Liver (tissue), 9 donors: ENCODE data around the gene SCYL3. TPM values are rescaled to one million over a fixed set of nuclear protein-coding genes. Genes with fewer than 3 reads are reported as not detected.

ENCODE experiments used
- DNase-seq: peaks from one replicate; pipeline ENCODE4 v3.0.0-alpha.2; 2017; ENCODE audit warnings: low spot score
- H3K27ac ChIP-seq, 2 donors: one replicate each; pipeline ENCODE4 v1.7.0; 2013; ENCODE audit warnings: inconsistent platforms in 2 of 2, low read length in 2 of 2, control low read depth in 1 of 2, low read depth in 1 of 2, mild to moderate bottlenecking in 1 of 2
- H3K27me3 ChIP-seq, 4 donors: one replicate each; pipeline versions ENCODE4 v1.6.1 to v1.7.0; 2013; ENCODE audit warnings: low read length in 3 of 4, inconsistent platforms in 1 of 4, mild to moderate bottlenecking in 1 of 4, moderate library complexity in 1 of 4; ENCODE audit not compliant: control insufficient read depth in 4 of 4, insufficient read depth in 4 of 4
- H3K36me3 ChIP-seq, 4 donors: one replicate each; pipeline versions ENCODE4 v1.6.1 to v1.7.0; 2013; ENCODE audit warnings: low read length in 3 of 4, mild to moderate bottlenecking in 3 of 4, low read depth in 1 of 4, moderate library complexity in 1 of 4; ENCODE audit not compliant: control insufficient read depth in 4 of 4, insufficient read depth in 3 of 4
- H3K4me1 ChIP-seq, 4 donors: one replicate each; pipeline versions ENCODE4 v1.6.1 to v1.7.0; 2013; ENCODE audit warnings: low read length in 3 of 4, mild to moderate bottlenecking in 3 of 4, moderate library complexity in 1 of 4; ENCODE audit not compliant: control insufficient read depth in 4 of 4, insufficient read depth in 4 of 4
- H3K4me3 ChIP-seq, 3 donors: one replicate each; pipeline versions ENCODE4 v1.6.1 to v1.7.0; 2013; ENCODE audit warnings: low read length in 3 of 3, control low read depth in 1 of 3, low read depth in 1 of 3, mild to moderate bottlenecking in 1 of 3
- H3K9ac ChIP-seq, 2 donors: one replicate each; pipeline ENCODE4 v1.7.0; 2013; ENCODE audit warnings: low read length in 2 of 2, mild to moderate bottlenecking in 2 of 2, moderate library complexity in 2 of 2, control low read depth in 1 of 2, low read depth in 1 of 2
- H3K9me3 ChIP-seq, 4 donors: one replicate each; pipeline versions ENCODE4 v1.6.1 to v1.7.0; 2013; ENCODE audit warnings: low read length in 3 of 4; ENCODE audit not compliant: control insufficient read depth in 4 of 4
- EGR1 ChIP-seq, 2 donors: IDR thresholded peaks; 2 replicates each; pipeline ENCODE4 v1.6.1; 2016 to 2018; ENCODE audit warnings: antibody characterized with exemption in 2 of 2, low read depth in 2 of 2
- FOXA1 ChIP-seq: IDR thresholded peaks from 2 replicates; pipeline ENCODE4 v1.6.1; 2016; ENCODE audit warnings: antibody characterized with exemption
- FOXA2 ChIP-seq: IDR thresholded peaks from 2 replicates; pipeline ENCODE4 v1.6.1; 2016; ENCODE audit warnings: antibody characterized with exemption
- GABPA ChIP-seq, 2 donors: IDR thresholded peaks in 1 of 2; conservative IDR thresholded peaks in 1 of 2; 2 replicates each; pipeline ENCODE4 v1.6.1; 2016; ENCODE audit warnings: antibody characterized with exemption in 2 of 2, mild to moderate bottlenecking in 1 of 2, moderate library complexity in 1 of 2
- HNF4A ChIP-seq, 2 donors: conservative IDR thresholded peaks; 2 replicates each; pipeline ENCODE4 v1.6.1; 2016; ENCODE audit warnings: antibody characterized with exemption in 2 of 2, mild to moderate bottlenecking in 2 of 2
- HNF4G ChIP-seq: IDR thresholded peaks from 2 replicates; pipeline ENCODE4 v1.6.1; 2016; ENCODE audit warnings: antibody characterized with exemption
- JUND ChIP-seq, 2 donors: IDR thresholded peaks; 2 replicates each; pipeline ENCODE4 v1.6.1; 2016; ENCODE audit warnings: antibody characterized with exemption in 2 of 2
- NR2F2 ChIP-seq: IDR thresholded peaks from 2 replicates; pipeline ENCODE4 v1.6.1; 2016; ENCODE audit warnings: antibody characterized with exemption
- RAD21 ChIP-seq, 2 donors: IDR thresholded peaks; 2 replicates each; pipeline ENCODE4 v1.6.1; 2016; ENCODE audit warnings: antibody characterized with exemption in 2 of 2, mild to moderate bottlenecking in 2 of 2
- RXRA ChIP-seq, 2 donors: IDR thresholded peaks; 2 replicates each; pipeline ENCODE4 v1.6.1; 2017 to 2018; ENCODE audit warnings: antibody characterized with exemption in 2 of 2, mild to moderate bottlenecking in 1 of 2
- SP1 ChIP-seq: IDR thresholded peaks from 2 replicates; pipeline ENCODE4 v1.6.1; 2018; ENCODE audit warnings: antibody characterized with exemption, mild to moderate bottlenecking
- TAF1 ChIP-seq: conservative IDR thresholded peaks from 2 replicates; pipeline ENCODE4 v1.6.1; 2016; ENCODE audit warnings: antibody characterized with exemption, mild to moderate bottlenecking
- YY1 ChIP-seq: IDR thresholded peaks from 2 replicates; pipeline ENCODE4 v1.6.1; 2016; ENCODE audit warnings: antibody characterized with exemption, mild to moderate bottlenecking
- WGBS: extraction: QIAGEN DNeasy Blood & Tissue Kit; methylation state at CpG from one replicate; pipeline ENCODE4 v1.1.7; 2013; 5-methylcytosine and 5-hydroxymethylcytosine counted together
- polyA plus RNA-seq, 2 donors: library from polyadenylated mRNA; stranded (reverse) in 1 of 2; unstranded in 1 of 2; fragments of 200-250 nt in 1 of 2; fragments of >200 nt in 1 of 2; fragmentation: Nextera tagmentation in 1 of 2; extraction: Ambion mirVana in 1 of 2; gene quantifications; one replicate each; pipeline versions ENCODE4 v1.2.1 to v1.2.3, GENCODE V29; 2013 to 2015
- total RNA-seq, 2 donors: library from RNA; depleted of rRNA; stranded (reverse); fragments of >200 nt; gene quantifications; one replicate each; pipeline ENCODE4 v1.2.3, GENCODE V29; 2014
- TF ChIP-seq, protein P1 (sequence below): IDR thresholded peaks from 2 replicates; pipeline ENCODE4 v1.6.1; 2016; ENCODE audit warnings: antibody characterized with exemption
- TF ChIP-seq, protein P2 (sequence below): fragments of 150-350 bp; IDR thresholded peaks from 2 replicates; pipeline ENCODE4 v1.5.1; 2017; ENCODE audit warnings: improper control_type of control experiment, low read depth, low read length; ENCODE audit not compliant: missing input control
- TF ChIP-seq, protein P3 (sequence below): IDR thresholded peaks from 2 replicates; pipeline ENCODE4 v1.6.1; 2016; ENCODE audit warnings: antibody characterized with exemption
- TF ChIP-seq, protein P4 (sequence below): IDR thresholded peaks from 2 replicates; pipeline ENCODE4 v1.6.1; 2016; ENCODE audit warnings: antibody characterized with exemption
- TF ChIP-seq, protein P5 (sequence below): IDR thresholded peaks from 2 replicates; pipeline ENCODE4 v1.6.1; 2016; ENCODE audit warnings: antibody characterized with exemption, mild to moderate bottlenecking
- donor health status: healthy.
- donor health status: healthy.
- donor health status: healthy.
- donor health status: healthy.
- donor health status: healthy.

The SCYL3 gene
- total and polyA plus RNA-seq, 4 donors: 4.0 to 12.2 (median 6.1) TPM

DNA sequence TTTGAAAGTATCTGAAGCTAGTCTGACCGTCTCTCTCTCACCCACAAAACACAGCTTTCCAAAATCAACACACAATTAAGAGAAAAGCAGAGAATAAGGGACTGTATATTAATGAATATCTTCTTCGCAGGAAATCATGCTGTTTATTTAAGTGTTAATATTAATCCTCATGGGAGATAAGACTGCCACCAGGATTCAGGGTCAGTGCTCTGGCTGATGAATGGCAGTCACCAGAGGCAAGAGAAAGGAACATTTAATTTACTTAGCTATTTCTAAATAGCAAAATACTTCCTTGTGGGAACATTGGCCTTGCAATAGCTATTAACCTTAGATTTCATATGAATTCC is 2.2 kb downstream of the SCYL3 start:
- H3K36me3 ChIP-seq: peaks cover 0 to 19% (median 14%) of the 10 kb centered on the region in 4 donors
- peak overlapping the region; percentile 61 to 84 for H3K27ac ChIP-seq
- 15% methylated on average over 2 of the region's 2 CpGs for WGBS
- peak overlapping the region in 1 of 2 donors; percentile 3 for H3K9ac ChIP-seq
- H3K4me1 ChIP-seq: peaks cover 3 to 30% (median 21%) of the 10 kb centered on the region in 4 donors
- H3K9me3 ChIP-seq: no peaks in the 10 kb centered on the region
- peak overlapping the region in 2 of 3 donors; percentile 12 to 19 for H3K4me3 ChIP-seq
- no peaks in the 10 kb centered on the region for H3K27me3 ChIP-seq
- TF ChIP-seq HNF4A (conservative IDR thresholded peaks at IDR 0.05) (peak in 1 of 2 donors; percentile 32), SP1 (peak; percentile 65), TAF1 (no peak), JUND (IDR thresholded peaks at IDR 0.05) (no peak), RXRA (IDR thresholded peaks at IDR 0.05) (peak; percentile 62 to 73), YY1 (peak; percentile 63), GABPA (IDR thresholded peaks at IDR 0.05 in 1 of 2, conservative IDR thresholded peaks at IDR 0.05 in 1 of 2) (no peak), FOXA2 (peak; percentile 82), EGR1 (IDR thresholded peaks at IDR 0.05; ENCODE audit: low read depth in 2 of 2) (no peak), HNF4G (no peak), NR2F2 (peak; percentile 20), FOXA1 (peak; percentile 44), RAD21 (IDR thresholded peaks at IDR 0.05) (peak in 1 of 2 donors; percentile 10)
- TF ChIP-seq, protein P1, sequence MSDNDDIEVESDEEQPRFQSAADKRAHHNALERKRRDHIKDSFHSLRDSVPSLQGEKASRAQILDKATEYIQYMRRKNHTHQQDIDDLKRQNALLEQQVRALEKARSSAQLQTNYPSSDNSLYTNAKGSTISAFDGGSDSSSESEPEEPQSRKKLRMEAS: peak; percentile 10
- TF ChIP-seq, protein P2, sequence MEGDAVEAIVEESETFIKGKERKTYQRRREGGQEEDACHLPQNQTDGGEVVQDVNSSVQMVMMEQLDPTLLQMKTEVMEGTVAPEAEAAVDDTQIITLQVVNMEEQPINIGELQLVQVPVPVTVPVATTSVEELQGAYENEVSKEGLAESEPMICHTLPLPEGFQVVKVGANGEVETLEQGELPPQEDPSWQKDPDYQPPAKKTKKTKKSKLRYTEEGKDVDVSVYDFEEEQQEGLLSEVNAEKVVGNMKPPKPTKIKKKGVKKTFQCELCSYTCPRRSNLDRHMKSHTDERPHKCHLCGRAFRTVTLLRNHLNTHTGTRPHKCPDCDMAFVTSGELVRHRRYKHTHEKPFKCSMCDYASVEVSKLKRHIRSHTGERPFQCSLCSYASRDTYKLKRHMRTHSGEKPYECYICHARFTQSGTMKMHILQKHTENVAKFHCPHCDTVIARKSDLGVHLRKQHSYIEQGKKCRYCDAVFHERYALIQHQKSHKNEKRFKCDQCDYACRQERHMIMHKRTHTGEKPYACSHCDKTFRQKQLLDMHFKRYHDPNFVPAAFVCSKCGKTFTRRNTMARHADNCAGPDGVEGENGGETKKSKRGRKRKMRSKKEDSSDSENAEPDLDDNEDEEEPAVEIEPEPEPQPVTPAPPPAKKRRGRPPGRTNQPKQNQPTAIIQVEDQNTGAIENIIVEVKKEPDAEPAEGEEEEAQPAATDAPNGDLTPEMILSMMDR: no peak
- TF ChIP-seq, protein P3, sequence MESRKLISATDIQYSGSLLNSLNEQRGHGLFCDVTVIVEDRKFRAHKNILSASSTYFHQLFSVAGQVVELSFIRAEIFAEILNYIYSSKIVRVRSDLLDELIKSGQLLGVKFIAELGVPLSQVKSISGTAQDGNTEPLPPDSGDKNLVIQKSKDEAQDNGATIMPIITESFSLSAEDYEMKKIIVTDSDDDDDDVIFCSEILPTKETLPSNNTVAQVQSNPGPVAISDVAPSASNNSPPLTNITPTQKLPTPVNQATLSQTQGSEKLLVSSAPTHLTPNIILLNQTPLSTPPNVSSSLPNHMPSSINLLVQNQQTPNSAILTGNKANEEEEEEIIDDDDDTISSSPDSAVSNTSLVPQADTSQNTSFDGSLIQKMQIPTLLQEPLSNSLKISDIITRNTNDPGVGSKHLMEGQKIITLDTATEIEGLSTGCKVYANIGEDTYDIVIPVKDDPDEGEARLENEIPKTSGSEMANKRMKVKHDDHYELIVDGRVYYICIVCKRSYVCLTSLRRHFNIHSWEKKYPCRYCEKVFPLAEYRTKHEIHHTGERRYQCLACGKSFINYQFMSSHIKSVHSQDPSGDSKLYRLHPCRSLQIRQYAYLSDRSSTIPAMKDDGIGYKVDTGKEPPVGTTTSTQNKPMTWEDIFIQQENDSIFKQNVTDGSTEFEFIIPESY: peak; percentile 25
- TF ChIP-seq, protein P4, sequence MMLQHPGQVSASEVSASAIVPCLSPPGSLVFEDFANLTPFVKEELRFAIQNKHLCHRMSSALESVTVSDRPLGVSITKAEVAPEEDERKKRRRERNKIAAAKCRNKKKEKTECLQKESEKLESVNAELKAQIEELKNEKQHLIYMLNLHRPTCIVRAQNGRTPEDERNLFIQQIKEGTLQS: no peak
- TF ChIP-seq, protein P5, sequence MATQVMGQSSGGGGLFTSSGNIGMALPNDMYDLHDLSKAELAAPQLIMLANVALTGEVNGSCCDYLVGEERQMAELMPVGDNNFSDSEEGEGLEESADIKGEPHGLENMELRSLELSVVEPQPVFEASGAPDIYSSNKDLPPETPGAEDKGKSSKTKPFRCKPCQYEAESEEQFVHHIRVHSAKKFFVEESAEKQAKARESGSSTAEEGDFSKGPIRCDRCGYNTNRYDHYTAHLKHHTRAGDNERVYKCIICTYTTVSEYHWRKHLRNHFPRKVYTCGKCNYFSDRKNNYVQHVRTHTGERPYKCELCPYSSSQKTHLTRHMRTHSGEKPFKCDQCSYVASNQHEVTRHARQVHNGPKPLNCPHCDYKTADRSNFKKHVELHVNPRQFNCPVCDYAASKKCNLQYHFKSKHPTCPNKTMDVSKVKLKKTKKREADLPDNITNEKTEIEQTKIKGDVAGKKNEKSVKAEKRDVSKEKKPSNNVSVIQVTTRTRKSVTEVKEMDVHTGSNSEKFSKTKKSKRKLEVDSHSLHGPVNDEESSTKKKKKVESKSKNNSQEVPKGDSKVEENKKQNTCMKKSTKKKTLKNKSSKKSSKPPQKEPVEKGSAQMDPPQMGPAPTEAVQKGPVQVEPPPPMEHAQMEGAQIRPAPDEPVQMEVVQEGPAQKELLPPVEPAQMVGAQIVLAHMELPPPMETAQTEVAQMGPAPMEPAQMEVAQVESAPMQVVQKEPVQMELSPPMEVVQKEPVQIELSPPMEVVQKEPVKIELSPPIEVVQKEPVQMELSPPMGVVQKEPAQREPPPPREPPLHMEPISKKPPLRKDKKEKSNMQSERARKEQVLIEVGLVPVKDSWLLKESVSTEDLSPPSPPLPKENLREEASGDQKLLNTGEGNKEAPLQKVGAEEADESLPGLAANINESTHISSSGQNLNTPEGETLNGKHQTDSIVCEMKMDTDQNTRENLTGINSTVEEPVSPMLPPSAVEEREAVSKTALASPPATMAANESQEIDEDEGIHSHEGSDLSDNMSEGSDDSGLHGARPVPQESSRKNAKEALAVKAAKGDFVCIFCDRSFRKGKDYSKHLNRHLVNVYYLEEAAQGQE: peak; percentile 48
- no peak for DNase-seq
